RWPE2 (cell line): ENCODE measurements around the gene JCAD.

ENCODE experiments used
- ATAC-seq: fragments of 200-7000 bp; cut with Tn5 transposase; 3 replicates; pipeline ENCODE4 v1.9.1; 2021; ENCODE audit warnings: low read depth
- DNase-seq: peaks from one replicate; pipeline ENCODE4 v3.0.0-alpha.2; 2020; ENCODE audit warnings: low spot score
- H3K27ac ChIP-seq: fragments of 450-650 bp; 2 replicates; pipeline ENCODE4 v1.5.1; 2017; ENCODE audit warnings: mild to moderate bottlenecking; ENCODE audit not compliant: poor library complexity, severe bottlenecking
- H3K27me3 ChIP-seq: fragments of 250-450 bp; sonication (Bioruptor Pico); 2 replicates; pipeline ENCODE4 v1.5.1; 2021; ENCODE audit warnings: mild to moderate bottlenecking, moderate library complexity; ENCODE audit not compliant: insufficient read depth, poor library complexity, severe bottlenecking
- H3K36me3 ChIP-seq: fragments of 250-450 bp; sonication (Bioruptor Pico); 2 replicates; pipeline ENCODE4 v1.5.1; 2020; ENCODE audit warnings: low read depth, mild to moderate bottlenecking, moderate library complexity
- H3K4me1 ChIP-seq: fragments of 250-450 bp; sonication (Bioruptor Pico); 2 replicates; pipeline ENCODE4 v1.5.1; 2021; ENCODE audit warnings: mild to moderate bottlenecking, moderate library complexity; ENCODE audit not compliant: insufficient read depth, poor library complexity, severe bottlenecking
- H3K4me3 ChIP-seq: fragments of 250-450 bp; sonication (Bioruptor Pico); 2 replicates; pipeline ENCODE4 v1.5.1; 2021; ENCODE audit warnings: mild to moderate bottlenecking, moderate library complexity; ENCODE audit not compliant: severe bottlenecking
- H3K9me3 ChIP-seq: fragments of 250-450 bp; sonication (Bioruptor Pico); 2 replicates; pipeline ENCODE4 v1.5.1; 2021; ENCODE audit warnings: mild to moderate bottlenecking, moderate library complexity; ENCODE audit not compliant: severe bottlenecking
- CTCF ChIP-seq: fragments of 450-650 bp; IDR thresholded peaks from one replicate; pipeline ENCODE4 v1.5.1; 2017; ENCODE audit warnings: mild to moderate bottlenecking, moderate library complexity; ENCODE audit not compliant: poor library complexity, severe bottlenecking

Gene JCAD

GRCh38 chr10:30068492-30069223, 9.3 kb upstream of the JCAD start:
- no peaks in the 10 kb centered on the region for H3K27me3 ChIP-seq
- no peaks in the 10 kb centered on the region for H3K9me3 ChIP-seq
- no peak overlapping the region for H3K27ac ChIP-seq
- H3K4me3 ChIP-seq: no peak overlapping the region
- ATAC-seq (no peak), DNase-seq (no peak)
- no peaks in the 10 kb centered on the region for H3K4me1 ChIP-seq
- TF ChIP-seq CTCF: no peak
- no peaks in the 10 kb centered on the region for H3K36me3 ChIP-seq

- no peak overlapping the region for H3K27ac ChIP-seq
- no peaks in the 10 kb centered on the region for H3K4me1 ChIP-seq
- H3K4me3 ChIP-seq: no peak overlapping the region
- no peak for TF ChIP-seq CTCF
- no peaks in the 10 kb centered on the region for H3K9me3 ChIP-seq
- DNase-seq: no peak
- no peaks in the 10 kb centered on the region for H3K36me3 ChIP-seq
- no peak for ATAC-seq
- no peaks in the 10 kb centered on the region for H3K27me3 ChIP-seq
Observed at GRCh38 chr10:30063099-30063498, 3.7 kb upstream of the JCAD start.

GRCh38 chr10:30062582-30062981, 3.2 kb upstream of the JCAD start:
- H3K9me3 ChIP-seq: no peaks in the 10 kb centered on the region
- ATAC-seq: no peak
- TF ChIP-seq CTCF: no peak
- H3K4me3 ChIP-seq: no peak overlapping the region
- no peaks in the 10 kb centered on the region for H3K27me3 ChIP-seq
- no peaks in the 10 kb centered on the region for H3K36me3 ChIP-seq
- DNase-seq: no peak
- H3K4me1 ChIP-seq: no peaks in the 10 kb centered on the region
- H3K27ac ChIP-seq: no peak overlapping the region

- Histone ChIP-seq H3K36me3 (no peaks in the 10 kb centered on the region), H3K27me3 (no peaks in the 10 kb centered on the region), H3K9me3 (no peaks in the 10 kb centered on the region), H3K4me3 (no peak overlapping the region), H3K27ac (no peak overlapping the region), H3K4me1 (no peaks in the 10 kb centered on the region)
- no peak for TF ChIP-seq CTCF
- ATAC-seq (no peak), DNase-seq (no peak)
Observed at GRCh38 chr10:30062090-30062489, 2.7 kb upstream of the JCAD start.

GRCh38 chr10:30058570-30059132, 735 bp downstream of the JCAD start:
- peaks cover 5% of the 10 kb centered on the region for H3K4me1 ChIP-seq
- peak overlapping the region; percentile 69 for H3K4me3 ChIP-seq
- no peak for DNase-seq

More at GRCh38 chr10:30058570-30059132, 735 bp downstream of the JCAD start:
- H3K9me3 ChIP-seq: no peaks in the 10 kb centered on the region
- H3K27ac ChIP-seq: no peak overlapping the region
- peak; percentile 30; the same call in 2 of the 3 replicates for ATAC-seq
- TF ChIP-seq CTCF: no peak
- H3K27me3 ChIP-seq: no peaks in the 10 kb centered on the region
- H3K36me3 ChIP-seq: no peaks in the 10 kb centered on the region
